ENCODE results near the gene LGALS4. TPM values are rescaled to one million over a fixed set of nuclear protein-coding genes. Genes with fewer than 3 reads are reported as not detected.

The LGALS4 gene
- total RNA-seq, 2 experiments from 2014 or later: 1.0 to 1.1 TPM

DNA sequence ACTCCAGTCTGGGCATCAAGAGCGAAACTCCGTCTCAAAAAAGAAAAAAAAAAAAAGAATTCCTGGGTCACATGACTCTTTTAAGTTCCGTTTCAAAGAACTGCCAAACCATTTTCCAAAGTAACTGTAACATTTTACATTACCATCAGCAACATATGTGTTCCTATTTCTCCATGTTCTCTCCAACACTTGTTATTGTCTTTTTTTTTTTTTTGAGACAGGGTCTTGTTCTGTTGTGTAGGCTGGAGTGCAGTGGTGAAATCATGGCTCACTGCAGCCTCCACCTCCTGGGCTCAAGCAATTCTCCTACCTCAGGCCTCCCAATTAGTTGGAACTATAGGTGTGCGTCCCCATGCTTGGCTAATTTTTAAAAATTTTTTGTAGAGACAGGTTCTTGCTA, 17.2 kb downstream of the LGALS4 start:
- intact Hi-C loops (cut with micrococcal nuclease; ENCODE audit: unreplicated experiment): no loop called here
- Histone ChIP-seq H3K79me2 (ENCODE audit: insufficient read depth, low read depth, low read length) (no peaks in the 10 kb centered on the region), H3K9me3 (ENCODE audit: low read length) (no peaks in the 10 kb centered on the region), H3K9me2 (ENCODE audit: insufficient read depth, low read length) (no peaks in the 10 kb centered on the region), H2AFZ (ENCODE audit: low read length) (no peak overlapping the region), H4K20me1 (ENCODE audit: insufficient read depth, low read length) (no peaks in the 10 kb centered on the region), H3K4me3 (ENCODE audit: low read depth, low read length, poor library complexity, severe bottlenecking) (no peak overlapping the region), H3K27ac (ENCODE audit: low read depth, low read length, poor library complexity, severe bottlenecking) (no peak overlapping the region), H3K4me1 (ENCODE audit: insufficient read depth, low read length, poor library complexity, severe bottlenecking) (no peaks in the 10 kb centered on the region), H3K4me2 (ENCODE audit: low read length) (no peak overlapping the region), H3K36me3 (ENCODE audit: insufficient read depth, low read length) (no peaks in the 10 kb centered on the region)
- TF ChIP-seq, protein P1, sequence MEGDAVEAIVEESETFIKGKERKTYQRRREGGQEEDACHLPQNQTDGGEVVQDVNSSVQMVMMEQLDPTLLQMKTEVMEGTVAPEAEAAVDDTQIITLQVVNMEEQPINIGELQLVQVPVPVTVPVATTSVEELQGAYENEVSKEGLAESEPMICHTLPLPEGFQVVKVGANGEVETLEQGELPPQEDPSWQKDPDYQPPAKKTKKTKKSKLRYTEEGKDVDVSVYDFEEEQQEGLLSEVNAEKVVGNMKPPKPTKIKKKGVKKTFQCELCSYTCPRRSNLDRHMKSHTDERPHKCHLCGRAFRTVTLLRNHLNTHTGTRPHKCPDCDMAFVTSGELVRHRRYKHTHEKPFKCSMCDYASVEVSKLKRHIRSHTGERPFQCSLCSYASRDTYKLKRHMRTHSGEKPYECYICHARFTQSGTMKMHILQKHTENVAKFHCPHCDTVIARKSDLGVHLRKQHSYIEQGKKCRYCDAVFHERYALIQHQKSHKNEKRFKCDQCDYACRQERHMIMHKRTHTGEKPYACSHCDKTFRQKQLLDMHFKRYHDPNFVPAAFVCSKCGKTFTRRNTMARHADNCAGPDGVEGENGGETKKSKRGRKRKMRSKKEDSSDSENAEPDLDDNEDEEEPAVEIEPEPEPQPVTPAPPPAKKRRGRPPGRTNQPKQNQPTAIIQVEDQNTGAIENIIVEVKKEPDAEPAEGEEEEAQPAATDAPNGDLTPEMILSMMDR (conservative IDR thresholded peaks at IDR 0.05; ENCODE audit: low read length): no peak
- no peak for TF ChIP-seq EZH2phosphoT487 (IDR thresholded peaks at IDR 0.05; ENCODE audit: borderline replicate concordance, low read depth, low read length)
- POLR2A ChIA-PET: no interaction called here
- no TSS peak for BruUV-seq (replicated peaks)
- DNase-seq (ENCODE audit: low spot score): no peak
- CTCF ChIA-PET (ENCODE audit: unreplicated experiment): no interaction called here

DNA sequence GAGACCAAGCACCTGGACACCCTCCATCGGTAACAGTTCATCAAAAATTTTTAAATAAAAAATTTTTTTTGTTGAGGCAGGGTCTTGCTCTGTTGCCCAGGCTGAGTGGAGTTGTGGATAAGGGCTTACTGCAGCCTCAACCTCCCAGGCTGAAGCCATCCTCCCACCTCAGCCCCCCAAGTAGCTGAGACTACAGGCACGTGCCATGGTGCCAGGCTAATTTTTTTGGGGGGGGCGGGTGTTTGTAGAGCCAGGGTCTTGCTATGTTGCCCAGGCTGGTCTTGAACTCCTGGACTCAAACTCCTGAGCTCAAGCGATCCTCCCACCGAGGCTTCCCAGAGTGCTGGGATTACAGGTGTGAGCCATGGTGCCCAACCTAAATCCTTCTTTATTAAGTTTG, 19.1 kb downstream of the LGALS4 start:
- no peaks in the 10 kb centered on the region for H3K9me2 ChIP-seq (ENCODE audit: insufficient read depth, low read length)
- no peaks in the 10 kb centered on the region for H3K4me1 ChIP-seq (ENCODE audit: insufficient read depth, low read length, poor library complexity, severe bottlenecking)
- no peak for TF ChIP-seq EZH2phosphoT487 (IDR thresholded peaks at IDR 0.05; ENCODE audit: borderline replicate concordance, low read depth, low read length)
- TF ChIP-seq, protein P1 (conservative IDR thresholded peaks at IDR 0.05; ENCODE audit: low read length): no peak
- H2AFZ ChIP-seq (ENCODE audit: low read length): no peak overlapping the region
- no peaks in the 10 kb centered on the region for H3K36me3 ChIP-seq (ENCODE audit: insufficient read depth, low read length)
- no TSS peak for BruUV-seq (replicated peaks)
- H3K4me2 ChIP-seq (ENCODE audit: low read length): no peak overlapping the region
- H4K20me1 ChIP-seq (ENCODE audit: insufficient read depth, low read length): no peaks in the 10 kb centered on the region
- H3K79me2 ChIP-seq (ENCODE audit: insufficient read depth, low read depth, low read length): no peaks in the 10 kb centered on the region
- intact Hi-C loops (cut with micrococcal nuclease; ENCODE audit: unreplicated experiment): no loop called here
- ChIA-PET POLR2A (interaction anchor here (0.6 kb wide), 1 partner anchor 381 kb away, joined by 3 read pairs; no protein-coding TSS in a partner anchor), CTCF (ENCODE audit: unreplicated experiment) (no interaction called here)
- no peak overlapping the region for H3K27ac ChIP-seq (ENCODE audit: low read depth, low read length, poor library complexity, severe bottlenecking)
- no peaks in the 10 kb centered on the region for H3K9me3 ChIP-seq (ENCODE audit: low read length)
- DNase-seq (ENCODE audit: low spot score): no peak
- H3K4me3 ChIP-seq (ENCODE audit: low read depth, low read length, poor library complexity, severe bottlenecking): no peak overlapping the region

DNA sequence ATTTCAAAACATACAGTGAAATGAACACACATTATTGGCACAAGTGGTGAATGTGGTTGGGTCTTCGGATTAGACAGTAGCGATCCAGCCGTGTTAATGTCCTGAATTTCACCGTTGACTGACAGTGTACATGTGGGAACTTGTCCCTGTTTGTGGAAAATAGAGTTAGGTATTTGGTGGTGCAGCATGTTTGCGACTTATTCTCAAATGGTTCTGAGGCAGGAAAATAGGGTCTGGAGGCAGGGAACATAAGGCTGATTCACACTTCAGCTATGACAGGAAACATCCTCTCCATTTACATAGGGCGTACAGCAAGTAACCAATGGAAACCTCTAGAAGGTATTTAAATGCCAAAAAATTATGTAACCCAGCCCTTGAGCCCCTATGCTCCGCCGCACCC, 19.6 kb downstream of the LGALS4 start:
- CTCF ChIA-PET (ENCODE audit: unreplicated experiment): no interaction called here
- H4K20me1 ChIP-seq (ENCODE audit: insufficient read depth, low read length): no peaks in the 10 kb centered on the region
- TF ChIP-seq, protein P1 (conservative IDR thresholded peaks at IDR 0.05; ENCODE audit: low read length): no peak
- no peak for TF ChIP-seq EZH2phosphoT487 (IDR thresholded peaks at IDR 0.05; ENCODE audit: borderline replicate concordance, low read depth, low read length)
- H3K9me2 ChIP-seq (ENCODE audit: insufficient read depth, low read length): no peaks in the 10 kb centered on the region
- H2AFZ ChIP-seq (ENCODE audit: low read length): no peak overlapping the region
- H3K27ac ChIP-seq (ENCODE audit: low read depth, low read length, poor library complexity, severe bottlenecking): no peak overlapping the region
- no TSS peak for BruUV-seq (replicated peaks)
- POLR2A ChIA-PET: no interaction called here
- intact Hi-C loops (cut with micrococcal nuclease; ENCODE audit: unreplicated experiment): no loop called here
- no peaks in the 10 kb centered on the region for H3K79me2 ChIP-seq (ENCODE audit: insufficient read depth, low read depth, low read length)
- DNase-seq (ENCODE audit: low spot score): no peak
- no peaks in the 10 kb centered on the region for H3K9me3 ChIP-seq (ENCODE audit: low read length)
- H3K4me2 ChIP-seq (ENCODE audit: low read length): no peak overlapping the region; the same call in 1 of the 2 replicates
- no peaks in the 10 kb centered on the region for H3K4me1 ChIP-seq (ENCODE audit: insufficient read depth, low read length, poor library complexity, severe bottlenecking)
- no peaks in the 10 kb centered on the region for H3K36me3 ChIP-seq (ENCODE audit: insufficient read depth, low read length)
- no peak overlapping the region for H3K4me3 ChIP-seq (ENCODE audit: low read depth, low read length, poor library complexity, severe bottlenecking)
